GM12865 (cell line): Measurements from ENCODE around the gene PIK3R2.
"Not testable (repeated sequence)": the region's sequence is repeated elsewhere in the genome, so short reads cannot be mapped to it uniquely, and the experiment has no call there.

Experiments
- DNase-seq: peaks from one replicate; pipeline ENCODE4 v3.0.0; 2010; ENCODE audit warnings: low read depth
- H3K4me3 ChIP-seq: 2 replicates; pipeline ENCODE4 v1.5.1; 2011; ENCODE audit warnings: mild to moderate bottlenecking, low read depth, low read length, control low read depth
- TF ChIP-seq, protein P1 (sequence below): IDR thresholded peaks from 2 replicates; pipeline ENCODE4 v1.5.1; 2011; ENCODE audit warnings: low read length, control low read depth, low read depth, inconsistent platforms; ENCODE audit not compliant: insufficient read depth; ENCODE audit errors: missing control alignments

Gene PIK3R2

GRCh38 chr19:18204394-18205199 lies 51.6 kb downstream of the PIK3R2 start:
- TF ChIP-seq, protein P1, sequence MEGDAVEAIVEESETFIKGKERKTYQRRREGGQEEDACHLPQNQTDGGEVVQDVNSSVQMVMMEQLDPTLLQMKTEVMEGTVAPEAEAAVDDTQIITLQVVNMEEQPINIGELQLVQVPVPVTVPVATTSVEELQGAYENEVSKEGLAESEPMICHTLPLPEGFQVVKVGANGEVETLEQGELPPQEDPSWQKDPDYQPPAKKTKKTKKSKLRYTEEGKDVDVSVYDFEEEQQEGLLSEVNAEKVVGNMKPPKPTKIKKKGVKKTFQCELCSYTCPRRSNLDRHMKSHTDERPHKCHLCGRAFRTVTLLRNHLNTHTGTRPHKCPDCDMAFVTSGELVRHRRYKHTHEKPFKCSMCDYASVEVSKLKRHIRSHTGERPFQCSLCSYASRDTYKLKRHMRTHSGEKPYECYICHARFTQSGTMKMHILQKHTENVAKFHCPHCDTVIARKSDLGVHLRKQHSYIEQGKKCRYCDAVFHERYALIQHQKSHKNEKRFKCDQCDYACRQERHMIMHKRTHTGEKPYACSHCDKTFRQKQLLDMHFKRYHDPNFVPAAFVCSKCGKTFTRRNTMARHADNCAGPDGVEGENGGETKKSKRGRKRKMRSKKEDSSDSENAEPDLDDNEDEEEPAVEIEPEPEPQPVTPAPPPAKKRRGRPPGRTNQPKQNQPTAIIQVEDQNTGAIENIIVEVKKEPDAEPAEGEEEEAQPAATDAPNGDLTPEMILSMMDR, result no peak
- peak overlapping the region; percentile 85 for H3K4me3 ChIP-seq
- no peak for DNase-seq

DNA sequence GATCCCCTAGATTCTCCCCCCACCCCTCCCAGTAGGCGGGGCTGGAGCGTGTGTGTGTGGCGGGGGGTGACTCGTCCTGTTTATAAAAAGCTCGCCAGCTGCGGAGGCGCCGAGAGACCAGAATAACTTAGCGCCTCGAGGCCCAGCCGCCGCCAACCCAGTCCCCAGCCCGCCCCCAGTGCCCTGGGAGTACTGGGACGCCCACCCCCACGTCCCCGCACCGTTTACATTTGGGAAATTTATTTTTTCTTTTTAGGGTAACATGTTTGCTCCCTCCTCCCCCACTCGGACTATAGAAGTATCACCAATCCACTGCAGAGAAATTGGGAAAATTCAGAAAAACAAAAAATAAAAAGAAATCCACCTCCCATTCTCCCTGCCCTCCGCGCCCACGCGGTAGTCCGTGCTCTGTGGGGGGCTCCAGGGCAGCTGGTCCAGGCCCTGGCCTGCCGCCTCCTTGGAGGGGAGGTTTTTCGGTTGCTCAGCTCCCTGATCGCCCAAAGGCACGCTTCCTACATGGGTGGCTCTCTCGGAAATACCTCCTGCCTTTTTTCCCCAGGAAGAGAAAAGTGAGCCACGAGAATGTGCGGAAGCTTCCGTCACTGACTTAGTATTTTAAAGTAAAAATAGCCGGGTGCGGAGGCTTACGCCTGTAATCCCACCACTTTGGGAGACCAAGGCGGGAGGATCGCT lies 52.4 kb downstream of the PIK3R2 start:
- TF ChIP-seq, protein P1, result no peak
- DNase-seq, result peak; percentile 68
- H3K4me3 ChIP-seq, result peak overlapping the region; percentile 85

GRCh38 chr19:18206018-18206417 lies 53.1 kb downstream of the PIK3R2 start:
- no peak for DNase-seq
- no peak overlapping the region for H3K4me3 ChIP-seq
- TF ChIP-seq, protein P1, result no peak

GRCh38 chr19:18208098-18208951 lies 55.4 kb downstream of the PIK3R2 start:
- no peak overlapping the region for H3K4me3 ChIP-seq
- DNase-seq, result peak; percentile 48
- TF ChIP-seq, protein P1, result peak; percentile 73

DNA sequence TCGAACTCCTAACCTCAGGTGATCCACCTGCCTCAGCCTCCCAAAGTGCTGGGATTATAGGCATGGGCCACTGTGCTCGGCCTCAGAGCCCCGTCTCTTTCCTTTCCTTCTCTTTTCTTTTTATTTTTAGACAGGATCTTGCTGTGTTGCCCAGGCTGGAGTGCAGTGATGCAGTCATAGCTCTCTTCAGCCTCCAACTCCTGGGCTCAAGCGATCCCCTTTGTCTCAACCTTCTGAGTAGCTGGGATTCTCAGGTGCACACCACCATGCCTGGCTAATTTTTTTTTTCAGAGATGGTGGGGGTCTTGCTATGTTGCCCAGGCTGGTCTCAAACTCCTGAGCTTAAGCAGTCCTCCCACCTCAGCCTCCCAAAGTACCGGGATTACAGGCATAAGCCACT lies 56.9 kb downstream of the PIK3R2 start:
- not testable (repeated sequence) for H3K4me3 ChIP-seq, DNase-seq

GRCh38 chr19:18211683-18212082 lies 58.7 kb downstream of the PIK3R2 start:
- no peak for DNase-seq
- H3K4me3 ChIP-seq, result no peak overlapping the region
- TF ChIP-seq, protein P1, result no peak
